Cortex of kidney (tissue), 1 donor: Measurements from ENCODE around the gene PEX11A.

ENCODE experiments used
- DNase-seq: peaks from one replicate; lab custom pipeline; 2025; lab: John Stamatoyannopoulos, UW

Gene PEX11A

DNA sequence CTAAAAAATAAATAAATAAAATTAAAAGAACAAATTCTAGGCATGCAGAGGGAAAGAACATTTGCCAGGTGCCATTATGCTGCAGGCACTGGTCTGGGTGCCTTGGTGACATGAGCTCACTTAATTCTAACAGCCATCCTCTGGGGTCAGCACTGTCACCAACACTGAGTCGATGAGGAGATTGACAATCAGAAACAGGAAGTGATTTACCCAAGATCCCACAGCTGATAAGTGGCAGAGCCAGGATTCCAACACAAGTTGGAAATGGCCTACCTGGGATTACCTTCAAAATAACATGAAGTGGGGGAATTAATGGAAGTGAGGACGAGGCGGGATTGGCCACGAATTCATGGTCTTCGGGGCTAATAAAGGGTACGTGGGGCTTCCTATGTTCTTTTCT, 14.9 kb downstream of the PEX11A start:
- no peak for DNase-seq

DNA sequence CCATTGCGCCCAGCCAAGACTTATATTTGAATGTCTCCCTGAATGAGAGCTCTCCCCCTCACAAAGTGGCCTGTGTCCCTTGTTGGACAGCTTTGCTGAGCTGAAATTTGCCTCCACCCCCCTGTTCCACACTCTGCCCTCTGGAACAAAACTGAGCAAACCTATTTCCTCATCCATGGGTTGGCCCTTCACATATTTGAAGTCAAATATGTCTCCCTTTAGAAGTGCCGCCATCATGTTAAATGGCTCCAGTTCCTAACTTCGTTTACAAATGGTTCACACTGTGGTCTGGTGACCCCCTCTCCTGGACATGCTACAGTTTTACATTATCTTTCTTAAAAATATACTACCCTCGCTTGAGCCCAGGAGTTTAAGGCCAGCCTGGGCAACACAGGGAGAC, 16.0 kb downstream of the PEX11A start:
- DNase-seq = no peak

DNA sequence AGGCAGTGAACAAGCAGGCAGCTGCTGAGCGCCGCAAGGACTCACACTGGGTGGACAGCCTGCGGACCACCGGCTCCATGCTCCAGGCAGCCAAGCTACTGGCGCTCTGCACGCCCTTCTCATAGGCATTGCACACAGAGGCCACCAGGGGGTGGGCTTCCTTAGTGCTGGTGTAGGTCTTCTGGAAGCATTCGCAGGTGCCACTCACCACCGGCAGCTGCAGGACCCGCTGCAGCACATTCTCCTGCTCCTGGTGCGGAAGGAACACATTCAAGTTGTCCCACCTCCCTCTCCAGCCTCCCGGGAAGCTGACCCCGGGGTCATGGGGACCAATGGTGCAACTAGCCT, 17.4 kb downstream of the PEX11A start:
- no peak for DNase-seq

DNA sequence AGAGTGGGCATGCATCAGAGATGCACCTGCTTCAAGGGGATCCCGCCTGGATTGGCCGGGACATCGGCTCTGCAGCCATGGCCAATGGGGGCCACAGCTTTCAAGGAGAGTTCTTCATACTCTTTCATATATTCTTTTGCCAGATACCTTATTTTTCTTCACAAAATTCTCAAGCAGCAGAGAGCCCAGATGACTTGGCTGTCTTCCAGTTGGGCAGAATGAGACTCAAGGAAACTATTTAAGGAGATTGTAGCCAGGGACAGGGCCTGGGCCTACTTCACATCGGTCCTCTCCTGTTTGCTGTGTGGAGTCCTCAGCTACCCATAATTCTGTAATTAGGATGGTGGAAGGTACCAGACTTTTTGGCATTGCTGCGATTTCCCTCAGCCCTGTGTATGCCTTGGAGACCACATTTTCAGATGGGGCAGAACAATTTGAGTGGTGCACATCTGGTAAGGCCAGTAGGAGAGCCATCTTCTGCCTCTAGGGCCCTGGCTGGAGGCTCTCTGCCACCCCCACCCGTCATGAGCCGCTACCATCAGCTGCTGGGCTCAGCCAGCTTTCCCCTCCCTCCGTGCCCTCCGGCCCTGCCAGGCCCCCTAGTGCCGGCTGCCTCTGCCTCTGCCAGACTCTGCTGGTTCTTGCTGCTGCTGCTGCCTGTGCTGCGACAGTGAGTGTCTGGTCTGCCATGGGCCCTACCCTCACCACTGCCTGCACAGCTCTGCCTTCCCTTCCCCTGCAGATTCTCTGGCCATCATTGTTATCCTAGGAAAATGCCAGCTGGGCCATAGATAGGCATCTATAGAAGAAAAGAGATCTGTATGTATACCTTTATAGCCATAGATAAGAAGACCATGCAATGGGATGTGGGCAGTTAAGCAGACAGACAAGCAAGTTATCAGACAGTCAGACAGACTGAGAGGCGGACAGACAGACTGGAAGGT, 18.1 kb downstream of the PEX11A start:
- no peak for DNase-seq

DNA sequence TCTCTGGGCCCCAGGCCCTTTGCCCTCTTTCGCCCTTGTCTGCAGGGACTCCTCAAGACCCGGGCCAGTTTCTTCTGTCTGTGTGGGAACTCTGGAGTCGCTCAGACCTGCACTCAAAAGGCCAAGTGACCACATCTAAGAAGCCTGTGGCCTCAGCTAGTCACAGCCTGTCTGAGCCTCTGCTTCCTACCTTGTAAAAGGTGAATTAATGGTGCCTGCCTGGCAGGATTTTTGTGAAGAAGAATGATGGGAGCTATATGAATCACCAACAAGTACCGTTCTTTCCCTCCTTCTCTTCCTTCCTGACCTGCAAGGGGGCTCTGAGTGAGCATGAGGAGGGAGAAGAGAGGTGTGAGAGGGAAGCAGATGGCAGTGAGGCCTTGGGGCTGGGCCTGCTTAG, 18.9 kb downstream of the PEX11A start:
- no peak for DNase-seq

DNA sequence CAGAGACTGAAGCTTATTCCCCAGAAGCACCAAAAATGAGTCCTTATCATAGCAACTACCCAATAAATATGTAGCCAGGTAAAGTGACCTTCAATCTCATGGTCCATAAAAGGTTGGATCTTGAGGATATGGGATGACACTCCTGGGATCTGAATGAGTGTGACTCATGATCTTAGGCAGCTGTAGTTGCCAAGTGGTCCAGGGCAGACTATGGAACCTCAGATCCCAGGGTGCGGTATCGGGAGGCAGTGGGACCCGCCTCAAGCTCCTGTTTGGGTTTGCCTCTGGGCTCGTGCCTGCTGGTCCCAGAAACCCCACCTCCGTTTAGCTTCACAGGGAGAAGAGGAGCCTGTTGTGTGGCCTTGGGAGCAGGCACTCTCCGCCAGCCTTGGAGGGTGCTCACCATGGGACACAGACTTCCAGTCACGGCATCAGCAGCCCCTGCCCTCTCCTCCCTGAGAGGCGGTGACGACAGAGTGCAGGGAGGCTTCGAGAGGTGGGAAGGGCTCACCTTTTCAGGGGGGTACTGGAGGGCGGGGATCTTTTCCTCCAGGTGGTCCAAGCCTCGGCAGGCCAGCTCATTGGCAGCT, 19.5 kb downstream of the PEX11A start:
- no peak for DNase-seq

DNA sequence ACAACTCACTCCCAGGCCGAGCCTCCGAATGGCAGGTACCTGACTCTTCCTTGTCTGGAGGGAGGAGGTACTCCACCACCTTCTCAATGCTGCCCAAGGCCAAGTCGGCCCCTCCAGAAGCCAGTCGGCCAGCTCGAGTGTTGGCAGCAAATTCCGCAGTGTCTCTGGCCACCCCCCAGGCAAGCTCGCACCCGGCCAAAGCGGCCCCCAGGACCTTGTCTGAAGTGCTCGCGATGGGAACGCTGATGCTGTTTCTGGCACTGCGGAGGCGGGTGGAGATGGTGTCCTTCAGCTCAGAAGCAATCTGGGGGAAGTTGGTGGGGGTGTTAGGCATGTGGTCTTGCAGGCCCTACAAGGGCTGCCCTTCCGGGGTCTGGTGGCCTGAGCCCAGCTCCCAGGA, 20.6 kb downstream of the PEX11A start:
- no peak for DNase-seq

DNA sequence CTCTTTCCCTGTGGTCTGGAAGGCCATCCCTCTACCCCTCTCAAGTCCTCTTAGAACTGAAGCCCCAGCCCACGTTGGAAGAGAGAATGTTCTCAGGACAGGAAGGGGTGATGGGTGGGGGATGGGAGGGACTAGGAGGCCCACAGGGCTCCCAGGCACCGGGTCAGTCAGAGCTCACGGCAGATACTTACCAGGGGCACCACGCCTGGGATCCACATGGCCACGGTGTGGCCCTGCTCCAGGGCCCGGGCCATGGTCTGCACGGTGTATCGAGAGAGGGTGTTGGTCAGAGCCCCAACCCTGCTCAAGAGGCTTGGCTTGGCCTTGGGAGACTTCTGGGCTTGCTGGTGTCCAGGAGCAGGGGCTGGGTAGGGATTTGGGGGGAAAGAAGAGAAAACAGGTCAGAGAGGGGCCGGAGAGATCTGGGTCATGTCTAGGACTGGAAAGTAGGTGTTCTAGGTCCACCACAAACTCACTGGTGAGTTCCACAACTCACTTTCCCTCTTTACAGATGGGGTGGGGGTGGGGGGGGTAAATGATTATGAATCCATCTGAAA, 21.2 kb downstream of the PEX11A start:
- no peak for DNase-seq

DNA sequence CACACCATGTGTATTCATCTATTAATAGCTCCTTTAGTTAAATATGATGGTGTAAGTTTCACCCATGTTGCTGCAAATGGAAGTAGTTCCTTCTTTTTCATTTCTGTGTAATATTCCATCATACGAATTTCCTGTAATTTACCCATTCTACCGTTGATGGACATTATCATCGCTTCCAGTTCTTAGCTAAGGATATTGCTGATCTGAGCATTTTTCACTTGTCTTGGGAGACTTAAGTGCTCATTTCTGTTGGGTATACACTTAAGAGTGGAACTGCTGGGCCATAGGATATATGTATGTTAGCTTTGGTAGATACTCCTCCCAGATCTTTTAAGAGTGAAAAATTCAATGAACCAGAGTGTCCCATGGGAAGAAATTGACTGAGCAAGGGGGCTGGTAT, 22.4 kb downstream of the PEX11A start:
- DNase-seq = no peak

DNA sequence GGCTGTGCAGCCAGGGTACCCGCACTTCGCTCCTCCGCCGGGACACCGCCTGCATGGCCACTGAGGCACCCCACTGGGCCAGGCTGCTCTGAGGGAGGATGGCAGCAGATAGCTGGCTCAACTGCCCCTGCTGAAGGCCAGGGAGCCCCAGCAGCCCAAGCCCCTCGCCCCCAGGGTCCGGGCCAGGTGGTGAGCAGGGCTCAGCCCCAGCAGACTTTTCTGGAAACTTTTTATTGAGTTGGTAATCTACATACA, 22.9 kb downstream of the PEX11A start:
- no peak for DNase-seq

DNA sequence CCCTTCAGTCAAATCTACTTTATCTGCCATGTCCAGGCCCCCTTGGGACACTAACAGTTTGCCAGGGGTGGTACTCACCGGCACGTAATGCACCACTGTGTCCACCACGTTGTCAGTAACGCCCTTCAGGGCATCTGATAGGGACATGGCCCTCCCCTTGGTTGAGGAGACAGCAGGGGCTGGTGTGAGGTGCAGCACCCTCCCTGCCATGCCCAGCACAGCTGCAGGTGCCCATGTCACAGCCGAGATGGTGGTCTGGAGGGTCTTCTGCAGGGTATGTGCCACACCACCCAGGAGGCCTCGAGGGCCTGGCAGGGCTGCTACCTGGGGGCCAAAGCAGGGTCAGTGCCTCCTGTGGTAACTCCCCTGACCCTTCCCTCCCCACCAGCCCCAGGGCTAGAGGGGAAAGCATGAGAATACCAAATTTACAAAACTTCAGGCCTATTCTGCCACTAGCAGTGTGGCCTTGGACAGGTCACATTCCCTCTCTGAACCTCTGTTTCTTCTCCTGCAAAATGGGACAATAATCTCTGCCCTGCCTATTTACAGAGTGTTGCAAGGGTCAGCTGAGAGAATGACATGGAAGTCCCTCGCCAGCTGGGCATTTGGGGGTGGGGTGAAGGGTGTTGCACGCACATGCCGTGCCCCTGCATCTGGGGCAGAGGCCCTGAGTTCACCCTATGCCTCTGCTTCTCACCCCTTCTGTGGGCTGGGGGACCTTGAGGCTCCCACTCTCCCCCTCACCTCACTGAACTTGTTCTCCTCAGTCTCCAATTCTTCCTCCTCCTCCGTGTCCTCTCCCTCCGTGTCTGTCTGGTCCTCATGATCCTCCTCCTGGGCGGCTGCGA, 23.5 kb downstream of the PEX11A start:
- no peak for DNase-seq

DNA sequence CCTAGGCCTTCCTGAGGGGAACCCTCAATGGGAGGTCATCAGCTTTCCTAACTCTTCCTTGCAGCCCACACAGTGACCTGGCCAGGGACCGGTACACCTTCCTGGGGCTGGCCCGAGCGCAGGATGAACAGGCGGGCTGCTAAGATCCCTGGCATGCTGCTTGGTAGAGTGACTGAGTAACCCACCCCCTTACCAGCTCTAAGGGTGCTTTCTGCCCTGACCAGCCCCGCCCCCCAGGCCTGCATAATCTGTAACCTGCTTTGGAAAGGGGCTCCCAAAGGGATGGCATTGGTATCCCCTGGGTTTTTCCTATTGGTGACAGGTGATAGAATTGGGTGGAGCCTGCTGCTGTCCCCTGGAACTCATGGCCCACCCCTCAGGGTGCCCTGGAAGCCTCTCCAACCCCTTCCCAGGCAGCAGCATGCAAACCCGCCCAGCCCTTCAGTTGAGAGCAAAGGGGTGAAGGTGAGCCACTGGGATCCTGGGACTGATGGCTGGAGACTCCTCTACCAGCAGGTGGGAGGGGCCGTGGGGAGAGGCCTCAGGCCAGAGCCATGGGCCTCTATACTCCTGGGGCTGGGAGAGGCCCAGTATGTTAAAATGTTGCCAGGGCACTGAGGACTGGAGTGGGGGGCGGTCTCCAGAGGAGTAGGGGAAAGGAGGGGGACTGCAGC, 24.2 kb downstream of the PEX11A start:
- no peak for DNase-seq

DNA sequence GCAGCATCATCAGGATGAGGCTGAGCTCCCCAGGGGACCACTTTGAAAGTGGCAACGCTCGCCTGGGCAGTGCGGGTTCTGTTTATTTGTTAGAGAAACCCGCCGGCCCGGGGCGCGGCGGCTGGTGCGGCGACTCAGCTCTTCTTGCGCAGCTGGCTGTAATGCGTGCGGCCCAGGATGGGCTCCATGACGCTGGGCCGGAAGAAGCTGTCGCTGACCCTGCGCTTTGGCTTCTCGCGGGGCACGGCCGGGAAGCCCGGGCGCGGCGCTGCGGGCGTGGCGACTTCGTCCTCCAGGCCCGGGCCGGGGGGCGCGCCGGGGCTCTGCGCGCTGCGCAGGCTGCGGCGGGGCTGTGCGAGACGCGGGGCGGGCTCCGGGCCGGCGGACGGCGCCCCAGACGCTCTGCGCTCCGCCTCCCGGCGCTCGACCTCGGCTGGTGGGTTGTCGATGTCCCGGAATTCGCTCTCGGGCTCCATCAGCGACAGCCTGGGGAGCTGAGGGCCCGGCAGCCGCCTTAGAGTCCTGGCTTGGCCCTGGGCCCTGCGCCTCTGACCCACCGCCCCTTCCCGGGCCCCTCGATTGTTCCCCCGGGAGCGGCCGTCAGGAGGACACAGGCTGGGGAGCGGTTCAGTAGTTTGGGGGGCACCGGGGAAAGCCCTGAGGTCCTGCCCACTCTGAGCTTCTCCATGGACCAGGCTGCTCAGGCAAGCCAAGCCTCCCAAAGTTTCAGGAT, 24.9 kb downstream of the PEX11A start:
- DNase-seq = no peak

DNA sequence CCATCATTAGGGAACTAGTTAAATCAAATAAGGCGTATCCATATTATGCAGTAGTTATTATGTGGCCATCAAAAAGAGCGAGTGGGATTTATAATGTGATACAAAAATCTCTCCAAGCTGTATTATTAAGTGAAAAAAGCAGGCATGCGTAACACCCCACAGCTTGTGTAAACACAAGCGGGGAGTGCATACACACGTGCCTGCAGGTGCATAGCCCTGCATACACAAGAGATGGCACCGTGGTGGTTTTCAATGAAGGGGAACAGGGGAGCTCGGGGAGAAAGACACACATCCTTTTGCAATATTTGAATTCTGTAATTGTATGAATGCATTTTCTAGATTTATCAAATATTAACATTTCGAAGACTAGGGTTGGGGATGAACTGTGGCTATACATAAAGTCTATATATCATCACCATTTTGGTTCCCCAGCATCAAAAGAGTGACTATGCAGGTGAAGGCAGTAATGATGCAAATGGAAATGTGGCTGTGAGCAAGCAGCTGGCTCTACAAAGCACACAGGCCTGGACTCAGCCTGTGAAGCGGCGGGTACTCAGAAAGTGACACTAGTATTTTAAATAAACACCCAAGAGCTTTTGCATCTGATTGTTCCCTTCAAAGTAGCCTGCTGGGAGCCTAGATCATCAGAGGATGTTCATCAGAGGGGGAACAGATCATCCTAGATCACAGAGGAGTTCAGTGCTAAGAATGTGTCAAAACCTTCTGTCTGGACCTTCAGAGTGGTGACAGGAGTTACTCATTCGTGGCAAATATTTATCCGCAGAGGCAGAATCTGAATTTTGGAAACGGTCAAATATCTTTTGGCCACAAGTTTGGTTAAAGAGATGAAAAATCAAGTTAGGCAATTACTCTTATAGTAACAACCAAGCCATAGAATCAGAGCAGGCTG, 25.9 kb downstream of the PEX11A start:
- DNase-seq = no peak

DNA sequence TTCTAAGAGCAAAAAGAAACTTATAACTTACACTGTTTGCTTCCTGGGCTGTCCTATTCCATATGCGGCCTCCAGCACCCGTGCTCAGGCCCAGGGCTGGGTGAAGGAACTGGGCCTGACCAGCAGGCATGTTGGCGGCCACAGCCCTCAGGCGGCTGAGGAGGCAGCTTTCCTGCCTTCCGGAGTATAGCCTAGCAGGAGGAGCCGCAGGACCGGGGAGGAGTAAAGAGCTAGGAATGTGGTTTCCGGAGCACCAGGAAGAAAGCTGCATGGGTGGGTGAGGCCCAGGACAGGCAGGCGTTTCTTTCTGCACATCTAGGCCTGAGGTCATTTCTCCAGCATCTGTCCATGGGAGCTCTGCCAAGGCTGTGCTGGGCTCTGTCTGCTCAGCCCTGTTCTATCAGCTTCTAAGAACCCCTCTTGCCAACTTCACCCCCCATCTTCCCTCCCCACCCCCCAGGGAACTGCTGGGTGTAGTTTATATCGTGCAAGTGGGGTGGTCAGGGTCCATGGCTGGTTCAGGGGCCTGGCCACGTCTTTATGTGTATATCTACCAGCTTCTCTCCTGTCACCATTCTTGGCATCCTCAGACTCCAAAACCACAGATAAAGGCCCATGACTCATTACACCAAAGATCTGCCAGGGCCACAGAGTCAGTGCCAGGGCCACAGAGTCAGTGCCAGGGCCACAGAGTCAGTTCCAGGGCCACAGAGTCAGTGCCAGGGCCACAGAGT, 27.5 kb downstream of the PEX11A start:
- DNase-seq = no peak

DNA sequence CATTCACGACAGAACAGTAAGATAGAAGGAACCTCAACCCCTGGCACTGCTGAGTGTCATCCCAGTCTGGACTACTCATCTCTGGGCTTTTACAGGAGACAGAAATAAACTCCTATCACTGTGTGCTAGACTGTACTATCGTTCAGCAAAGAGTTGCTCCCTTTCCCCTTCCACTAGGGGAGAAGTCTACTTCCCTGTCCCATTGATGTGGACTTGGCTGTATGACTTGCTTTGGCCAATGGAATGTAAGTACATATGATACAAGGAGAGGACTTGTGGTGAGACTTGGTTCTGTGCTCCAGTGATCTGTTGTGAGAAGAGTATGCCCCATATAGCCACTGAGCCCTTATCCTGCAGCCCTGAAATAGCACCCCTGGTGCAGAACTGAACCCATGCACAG, 30.0 kb downstream of the PEX11A start:
- no peak for DNase-seq

DNA sequence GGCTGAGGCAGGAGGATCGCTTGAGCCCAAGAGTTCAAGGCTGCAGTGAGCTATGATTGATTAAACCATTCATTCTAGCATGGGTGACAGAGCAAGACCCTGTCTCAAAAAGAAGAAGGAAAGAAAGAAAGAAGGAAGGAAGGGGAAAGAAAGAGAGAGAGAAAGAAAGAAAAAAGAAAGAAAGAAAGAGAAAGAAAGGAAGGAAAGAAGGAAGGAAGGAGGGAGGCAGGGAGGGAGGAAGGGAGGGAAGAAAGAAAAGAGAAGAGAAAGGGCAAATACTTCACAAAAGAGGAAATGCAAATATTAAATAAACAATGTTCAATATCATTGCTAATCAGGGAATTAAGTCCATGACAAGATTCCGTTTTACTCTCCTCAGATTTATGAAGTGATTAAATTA, 31.3 kb downstream of the PEX11A start:
- no peak for DNase-seq

DNA sequence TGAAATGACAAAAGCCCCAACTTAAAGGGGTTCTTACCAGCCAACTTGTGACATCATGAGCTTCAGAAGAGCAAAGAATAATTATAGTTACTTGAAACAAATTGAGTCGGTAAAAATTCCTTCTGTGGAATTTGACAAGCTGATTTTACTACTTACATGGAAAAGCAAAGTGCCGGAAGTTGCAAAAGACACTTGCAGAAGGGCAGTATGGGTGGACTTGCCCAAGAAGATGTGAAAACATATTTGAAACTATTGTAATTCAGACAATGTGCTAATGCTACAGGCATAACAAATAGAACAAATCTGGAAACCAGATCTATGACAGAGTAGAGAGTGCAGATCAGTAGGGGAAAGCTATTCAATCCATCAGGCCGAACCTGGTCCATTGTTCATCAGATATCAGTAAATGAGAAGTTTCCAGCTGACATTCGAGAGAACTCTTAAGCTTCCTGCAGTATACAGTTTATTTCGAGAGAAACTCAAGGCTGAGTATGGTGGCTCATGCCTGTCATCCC, 32.8 kb downstream of the PEX11A start:
- no peak for DNase-seq

DNA sequence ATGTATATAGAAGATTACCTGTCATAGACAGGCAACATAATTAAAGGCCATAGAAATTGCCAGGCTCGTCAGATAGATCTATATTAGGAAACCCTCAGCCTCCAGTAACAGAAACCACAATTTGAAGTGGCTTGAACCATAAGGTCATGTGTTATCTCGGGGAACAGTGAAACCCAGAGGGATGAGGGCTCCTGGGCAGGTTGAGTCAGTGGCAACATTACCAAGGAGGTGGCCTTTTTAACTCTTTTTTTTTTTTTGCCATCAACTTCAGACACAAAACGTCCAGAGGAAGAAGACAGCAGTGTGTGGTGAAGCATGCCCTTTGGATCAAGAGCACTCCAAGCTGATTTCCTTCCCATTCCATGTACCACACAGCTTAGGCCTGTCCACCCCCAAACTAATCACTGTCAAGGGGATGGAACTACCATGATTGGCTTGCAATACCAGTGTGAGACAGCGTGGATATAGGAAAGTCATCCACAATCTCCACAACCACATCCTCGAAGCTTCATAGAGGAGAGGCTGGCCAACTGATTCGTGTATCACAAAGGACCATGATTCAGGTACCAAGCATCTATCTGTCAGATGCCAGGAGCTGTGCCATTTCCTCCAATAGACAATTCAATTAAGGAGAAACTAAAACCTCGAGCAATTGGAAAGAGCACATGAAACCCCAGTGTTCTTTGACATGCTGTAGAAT, 34.3 kb downstream of the PEX11A start:
- no peak for DNase-seq
